WTC11 (cell line): Measurements from ENCODE around the gene SGMS1.

Source experiments
- PREB ChIP-seq: sonication (generic); formaldehyde crosslinking; IDR thresholded peaks from 2 replicates; pipeline ENCODE4 v1.8.1; 2022; ENCODE audit warnings: mild to moderate bottlenecking, missing genetic modification reagents, moderate library complexity, borderline replicate concordance
- TCF7 ChIP-seq: sonication (generic); formaldehyde crosslinking; IDR thresholded peaks from 2 replicates; pipeline ENCODE4 v1.8.0; 2022; ENCODE audit warnings: mild to moderate bottlenecking, low read depth, missing genetic modification reagents, moderate library complexity
- ZMAT4 ChIP-seq: fragments of 250-450 bp; sonication (Bioruptor Pico); IDR thresholded peaks from 2 replicates; pipeline ENCODE4 v1.9.0; 2021; ENCODE audit warnings: mild to moderate bottlenecking
- ZNF396 ChIP-seq: fragments of 250-450 bp; sonication (Bioruptor Pico); IDR thresholded peaks from 2 replicates; pipeline ENCODE4 v1.8.0; 2021; ENCODE audit warnings: mild to moderate bottlenecking, moderate library complexity, borderline replicate concordance

- TF ChIP-seq PREB (CRISPR knock-in tag) (no peak), TCF7 (CRISPR knock-in tag) (no peak), ZMAT4 (CRISPR knock-in tag) (no peak), ZNF396 (no peak)
These were observed 261.1 kb downstream of the SGMS1 start for GRCh38 chr10:50362547-50363125.
